Nephron (organoid): ENCODE data around the gene CABLES1.

Experiments
- H3K27ac Mint-ChIP-seq, 3 experiments: 2 replicates each; pipeline ENCODE4 v1.8.0; 2020; ENCODE audit warnings: mixed read lengths in 3 of 3, mild to moderate bottlenecking in 2 of 3, moderate library complexity in 1 of 3
- H3K27me3 Mint-ChIP-seq: 2 replicates; pipeline ENCODE4 v1.8.0; 2021; ENCODE audit warnings: low read depth, mild to moderate bottlenecking, moderate library complexity, mixed read lengths
- H3K36me3 Mint-ChIP-seq: 2 replicates; pipeline ENCODE4 v1.8.0; 2020; ENCODE audit warnings: low read depth, mixed read lengths
- H3K4me1 Mint-ChIP-seq: 2 replicates; pipeline ENCODE4 v1.8.0; 2020; ENCODE audit warnings: mixed read lengths
- H3K4me3 Mint-ChIP-seq, 3 experiments: 2 replicates each; pipeline ENCODE4 v1.8.0; 2020; ENCODE audit warnings: mild to moderate bottlenecking in 3 of 3, mixed read lengths in 3 of 3, moderate library complexity in 2 of 3
- H3K9me3 Mint-ChIP-seq: 2 replicates; pipeline ENCODE4 v1.8.0; 2020; ENCODE audit warnings: mixed read lengths
- CTCF ChIP-seq, 3 experiments: fragments of 200-600 bp; sonication (generic); IDR thresholded peaks; one replicate each; pipeline ENCODE4 v1.5.0; 2021; ENCODE audit warnings: antibody characterized with exemption in 3 of 3; ENCODE audit not compliant: unreplicated experiment in 3 of 3

CABLES1 gene

GRCh38 chr18:23210526-23210925 lies 75.2 kb downstream of the CABLES1 start:
- no peak overlapping the region for H3K4me3 Mint-ChIP-seq
- peaks cover 5% of the 10 kb centered on the region for H3K9me3 Mint-ChIP-seq
- H3K27me3 Mint-ChIP-seq = peaks cover 14% of the 10 kb centered on the region
- TF ChIP-seq CTCF (IDR thresholded peaks at IDR 0.05; ENCODE audit: unreplicated experiment in 3 of 3) = no peak
- peaks cover 58% of the 10 kb centered on the region for H3K36me3 Mint-ChIP-seq
- H3K27ac Mint-ChIP-seq = peak overlapping the region in 1 of 3 experiments; percentile 24
- peaks cover 10% of the 10 kb centered on the region for H3K4me1 Mint-ChIP-seq

- Mint-ChIP-seq H3K4me1 (peaks cover 10% of the 10 kb centered on the region), H3K27ac (peak overlapping the region in 1 of 3 experiments; percentile 24), H3K4me3 (no peak overlapping the region), H3K9me3 (peaks cover 5% of the 10 kb centered on the region), H3K27me3 (peaks cover 14% of the 10 kb centered on the region), H3K36me3 (peaks cover 62% of the 10 kb centered on the region)
- TF ChIP-seq CTCF (IDR thresholded peaks at IDR 0.05; ENCODE audit: unreplicated experiment in 3 of 3) = no peak
Measured at GRCh38 chr18:23211146-23211545, 75.9 kb downstream of the CABLES1 start.

GRCh38 chr18:23212161-23212560 lies 76.9 kb downstream of the CABLES1 start:
- Mint-ChIP-seq H3K36me3 (peaks cover 60% of the 10 kb centered on the region), H3K9me3 (peaks cover 5% of the 10 kb centered on the region), H3K27ac (no peak overlapping the region), H3K27me3 (peaks cover 14% of the 10 kb centered on the region), H3K4me1 (peaks cover 10% of the 10 kb centered on the region), H3K4me3 (no peak overlapping the region)
- no peak for TF ChIP-seq CTCF (IDR thresholded peaks at IDR 0.05; ENCODE audit: unreplicated experiment in 3 of 3)

- peaks cover 49% of the 10 kb centered on the region for H3K36me3 Mint-ChIP-seq
- no peak for TF ChIP-seq CTCF (IDR thresholded peaks at IDR 0.05; ENCODE audit: unreplicated experiment in 3 of 3)
- peaks cover 5% of the 10 kb centered on the region for H3K9me3 Mint-ChIP-seq
- H3K27ac Mint-ChIP-seq = no peak overlapping the region
- H3K4me3 Mint-ChIP-seq = no peak overlapping the region
- peaks cover 10% of the 10 kb centered on the region for H3K4me1 Mint-ChIP-seq
- H3K27me3 Mint-ChIP-seq = peaks cover 4% of the 10 kb centered on the region
Measured at GRCh38 chr18:23213200-23213599, 77.9 kb downstream of the CABLES1 start.

GRCh38 chr18:23217781-23218180 lies 82.5 kb downstream of the CABLES1 start:
- Mint-ChIP-seq H3K4me3 (no peak overlapping the region), H3K27ac (no peak overlapping the region), H3K4me1 (peaks cover 6% of the 10 kb centered on the region), H3K27me3 (peaks cover 4% of the 10 kb centered on the region), H3K36me3 (peaks cover 29% of the 10 kb centered on the region), H3K9me3 (no peaks in the 10 kb centered on the region)
- TF ChIP-seq CTCF (IDR thresholded peaks at IDR 0.05; ENCODE audit: unreplicated experiment in 3 of 3) = no peak

- Mint-ChIP-seq H3K4me1 (peaks cover 16% of the 10 kb centered on the region), H3K36me3 (peaks cover 11% of the 10 kb centered on the region), H3K9me3 (peaks cover 4% of the 10 kb centered on the region), H3K27ac (no peak overlapping the region), H3K27me3 (no peaks in the 10 kb centered on the region), H3K4me3 (no peak overlapping the region)
- TF ChIP-seq CTCF (IDR thresholded peaks at IDR 0.05; ENCODE audit: unreplicated experiment in 3 of 3) = no peak
Measured at GRCh38 chr18:23220355-23220754, 85.1 kb downstream of the CABLES1 start.
